HepG2 (cell line): ENCODE measurements around the gene SLBP. TPM values are rescaled to one million over a fixed set of nuclear protein-coding genes. Genes with fewer than 3 reads are reported as not detected.

Experiments
- ATAC-seq: fragments of 200-7000 bp; cut with Tn5 transposase; 3 replicates; pipeline ENCODE4 v1.9.1; 2020; ENCODE audit warnings: mild to moderate bottlenecking, moderate library complexity
- BruUV-seq: library from RNA; stranded (reverse); fragments of 400-500 nt; replicated peaks from 2 replicates; lab custom pipeline; 2021; lab: Mats Ljungman, UMichigan
- CTCF ChIA-PET: fragments of 300-600 bp; formaldehyde crosslinking; extraction: SDS; loops from one replicate; lab custom pipeline; 2021; ENCODE audit warnings: low total read pairs, inconsistent platforms, low intra/inter-chr PET ratio; lab: Yijun Ruan, JAX
- POLR2A ChIA-PET: fragments of 350-600 bp; sonication (Branson Sonifier 250); formaldehyde crosslinking; loops from one replicate; lab custom pipeline; 2020; ENCODE audit warnings: antibody characterized with exemption, inconsistent platforms; lab: Yijun Ruan, JAX
- DNase-seq: peaks from one replicate; pipeline ENCODE4 v3.0.0-alpha.2; 2015; ENCODE audit warnings: low spot score
- FAIRE-seq: peaks from 3 replicates; lab custom pipeline; 2011; peaks lifted over from hg19 to GRCh38; lab: Jason Lieb, UNC
- H2AFZ ChIP-seq: one replicate; pipeline ENCODE4 v1.6.1; 2011; ENCODE audit warnings: low read length, inconsistent platforms
- H3K27ac ChIP-seq: fragments of 300-600 bp; 3 replicates; pipeline ENCODE4 v1.8.0; 2011; ENCODE audit warnings: mixed run types, mild to moderate bottlenecking, mixed read lengths, low read length, inconsistent platforms; ENCODE audit not compliant: insufficient read depth; ENCODE audit errors: extremely low read length
- H3K27me3 ChIP-seq, 2 experiments: fragments of 200-600 bp in 1 of 2; 2 replicates in 1 of 2; 3 replicates in 1 of 2; pipeline versions ENCODE4 v1.6.0 to v1.8.0; 2011; ENCODE audit warnings: low read length in 2 of 2, mild to moderate bottlenecking in 2 of 2, moderate library complexity in 2 of 2, inconsistent platforms in 1 of 2; ENCODE audit not compliant: insufficient read depth in 2 of 2, control insufficient read depth in 1 of 2
- H3K36me3 ChIP-seq, 2 experiments: fragments of 200-600 bp in 1 of 2; replicated peaks in 1 of 2; 2 replicates in 1 of 2; 3 replicates in 1 of 2; pipeline versions ENCODE4 v1.5.1 to v1.8.0; 2011; ENCODE audit warnings: low read length in 2 of 2, inconsistent platforms in 1 of 2; ENCODE audit not compliant: insufficient read depth in 2 of 2, control insufficient read depth in 1 of 2
- H3K4me1 ChIP-seq: 2 replicates; pipeline ENCODE4 v1.5.1; 2012; ENCODE audit warnings: low read length, inconsistent platforms; ENCODE audit not compliant: insufficient read depth
- H3K4me2 ChIP-seq: 2 replicates; pipeline ENCODE4 v1.6.0; 2011; ENCODE audit warnings: low read depth, low read length, inconsistent platforms
- H3K4me3 ChIP-seq, 3 experiments: fragments of 200-600 bp in 1 of 3; sonication (generic), shearing (Covaris generic) in 1 of 3; replicated peaks in 1 of 3; 2 replicates each; pipeline ENCODE4 v1.5.1; 2011 to 2016; ENCODE audit warnings: low read length in 3 of 3, inconsistent platforms in 2 of 3, low read depth in 2 of 3, mild to moderate bottlenecking in 2 of 3, control low read depth in 1 of 3, mixed read lengths in 1 of 3; ENCODE audit not compliant: insufficient read depth in 1 of 3
- H3K79me2 ChIP-seq: one replicate; pipeline ENCODE4 v1.6.1; 2011; ENCODE audit warnings: low read length, inconsistent platforms; ENCODE audit not compliant: insufficient read depth
- H3K9ac ChIP-seq: 2 replicates; pipeline ENCODE4 v1.6.0; 2011; ENCODE audit warnings: mild to moderate bottlenecking, low read depth, low read length, inconsistent platforms; ENCODE audit not compliant: insufficient read depth
- H3K9me3 ChIP-seq: 2 replicates; pipeline ENCODE4 v1.5.1; 2012; ENCODE audit warnings: mild to moderate bottlenecking, low read length
- H4K20me1 ChIP-seq: 2 replicates; pipeline ENCODE4 v1.6.0; 2011; ENCODE audit warnings: inconsistent platforms, mild to moderate bottlenecking, low read length, moderate library complexity; ENCODE audit not compliant: insufficient read depth
- CCDC6 ChIP-seq: sonication (generic); formaldehyde crosslinking; IDR thresholded peaks from 2 replicates; pipeline ENCODE4 v1.8.1; 2022; ENCODE audit warnings: mild to moderate bottlenecking, missing genetic modification reagents, moderate library complexity
- ETV5 ChIP-seq: IDR thresholded peaks from 2 replicates; pipeline ENCODE4 v1.6.1; 2018; ENCODE audit warnings: missing biosample characterization, missing genetic modification reagents, inconsistent platforms, borderline replicate concordance
- GMEB1 ChIP-seq: sonication (generic); formaldehyde crosslinking; IDR thresholded peaks from 2 replicates; pipeline ENCODE4 v1.5.1; 2020; ENCODE audit warnings: missing genetic modification reagents, mild to moderate bottlenecking, borderline replicate concordance
- KDM5B ChIP-seq: sonication (generic); formaldehyde crosslinking; IDR thresholded peaks from 2 replicates; pipeline ENCODE4 v1.4.0; 2020; ENCODE audit warnings: missing genetic modification reagents, mild to moderate bottlenecking, borderline replicate concordance
- MTF1 ChIP-seq: sonication (generic); formaldehyde crosslinking; IDR thresholded peaks from 2 replicates; pipeline ENCODE4 v1.5.0; 2020; ENCODE audit warnings: missing genetic modification reagents
- RBM39 ChIP-seq: fragments of 200-400 bp; formaldehyde crosslinking; IDR thresholded peaks from one replicate; pipeline ENCODE4 v1.6.1; 2018; ENCODE audit warnings: antibody characterized with exemption, mild to moderate bottlenecking, low read depth, low read length; ENCODE audit not compliant: poor library complexity, severe bottlenecking
- SMAD3 ChIP-seq: sonication (generic); formaldehyde crosslinking; IDR thresholded peaks from 2 replicates; pipeline ENCODE4 v1.4.0; 2020; ENCODE audit warnings: missing genetic modification reagents
- SOX5 ChIP-seq: IDR thresholded peaks from 2 replicates; pipeline ENCODE4 v1.6.1; 2016; ENCODE audit warnings: borderline replicate concordance
- ZC3H4 ChIP-seq: sonication (generic); formaldehyde crosslinking; IDR thresholded peaks from 2 replicates; pipeline ENCODE4 v1.4.0; 2020; ENCODE audit warnings: missing genetic modification reagents, borderline replicate concordance
- ZFP36L1 ChIP-seq: sonication (generic); formaldehyde crosslinking; IDR thresholded peaks from 2 replicates; pipeline ENCODE4 v1.8.0; 2022; ENCODE audit warnings: mild to moderate bottlenecking, missing genetic modification reagents, moderate library complexity
- ZNF552 ChIP-seq: sonication (generic); formaldehyde crosslinking; IDR thresholded peaks from 2 replicates; pipeline ENCODE4 v1.9.0; 2022; ENCODE audit warnings: missing genetic modification reagents, mild to moderate bottlenecking, borderline replicate concordance
- ZNF720 ChIP-seq: sonication (generic); formaldehyde crosslinking; IDR thresholded peaks from 2 replicates; pipeline ENCODE4 v1.4.0; 2020; ENCODE audit warnings: missing genetic modification reagents
- ZSCAN20 ChIP-seq: sonication (generic); formaldehyde crosslinking; IDR thresholded peaks from 2 replicates; pipeline ENCODE4 v1.4.0; 2020; ENCODE audit warnings: missing genetic modification reagents, mild to moderate bottlenecking, borderline replicate concordance
- WGBS: methylation state at CpG from one replicate; pipeline ENCODE4 v1.1.6; 2017; ENCODE audit warnings: low lambda C conversion rate; 5-methylcytosine and 5-hydroxymethylcytosine counted together
- in situ Hi-C: cut with HindIII; loops from 2 replicates; pipeline ENCODE4 v1.10.0; 2017; ENCODE audit warnings: low pct_unique_long_range_greater_than_20kb; ENCODE audit not compliant: extremely low pct_ligation_motif_present
- intact Hi-C: fragments of 100-400 bp; cut with micrococcal nuclease; formaldehyde crosslinking; loops from one replicate; pipeline ENCODE4 v1.10.0; 2022; ENCODE audit not compliant: unreplicated experiment
- polyA plus RNA-seq, 8 experiments: library from polyadenylated mRNA; depleted of rRNA in 3 of 8; stranded (reverse) in 7 of 8; unstranded in 1 of 8; fragments of >200 nt; fragmentation: Illumina TruSeq in 4 of 8; extraction: Trizol in 4 of 8; gene quantifications; 2 replicates each; pipeline versions ENCODE4 v1.2.1 to v1.2.3, GENCODE V29; 2011 to 2016; ENCODE audit warnings: low read depth in 4 of 8, missing spikeins in 1 of 8, mixed read lengths in 1 of 8; ENCODE audit not compliant: insufficient read depth in 1 of 8
- total RNA-seq, 5 experiments: library from RNA; depleted of rRNA; stranded (reverse); fragments of >200 nt; fragmentation: Illumina TruSeq; extraction: Trizol; gene quantifications; 2 replicates each; pipeline ENCODE4 v1.2.3, GENCODE V29; 2016; ENCODE audit warnings: low read depth in 1 of 5
- TF ChIP-seq, protein P1 (sequence below): sonication (generic); formaldehyde crosslinking; IDR thresholded peaks from 2 replicates; pipeline ENCODE4 v1.5.0; 2020; ENCODE audit warnings: missing genetic modification reagents

Gene SLBP
- total and polyA plus RNA-seq, 2 of the 13 experiments (the other 11 are each of a cell fraction or from before 2014, with no cell fraction given), result 43.9 to 104 TPM

- H3K79me2 ChIP-seq, result no peaks in the 10 kb centered on the region
- H3K27me3 ChIP-seq, result no peaks in the 10 kb centered on the region
- peak overlapping the region; percentile 20; the same call in 1 of the 2 replicates for H3K4me2 ChIP-seq
- CTCF ChIA-PET, result no interaction called here
- peaks cover 0 to 3% of the 10 kb centered on the region in 2 experiments; a peak in 2 of 5 replicates for H3K36me3 ChIP-seq
- peaks cover 36% of the 10 kb centered on the region for H3K4me1 ChIP-seq
- 39% methylated on average over 16 of the region's 23 CpGs for WGBS
- POLR2A ChIA-PET, result no interaction called here
- no peak for FAIRE-seq
- intact Hi-C loops (no loop called here), in situ Hi-C loops (no loop called here)
- ATAC-seq, result peak; percentile 31
- TF ChIP-seq ZNF552 (no peak), GMEB1 (CRISPR knock-in tag) (no peak), CCDC6 (no peak), MTF1 (CRISPR knock-in tag) (no peak), ZSCAN20 (CRISPR knock-in tag) (no peak), ZFP36L1 (CRISPR knock-in tag) (no peak), SOX5 (CRISPR knock-in tag) (no peak), SMAD3 (no peak), ETV5 (no peak), ZNF720 (CRISPR knock-in tag) (no peak), ZC3H4 (CRISPR knock-in tag) (no peak), KDM5B (CRISPR knock-in tag) (no peak), RBM39 (no peak)
- TF ChIP-seq, protein P1, sequence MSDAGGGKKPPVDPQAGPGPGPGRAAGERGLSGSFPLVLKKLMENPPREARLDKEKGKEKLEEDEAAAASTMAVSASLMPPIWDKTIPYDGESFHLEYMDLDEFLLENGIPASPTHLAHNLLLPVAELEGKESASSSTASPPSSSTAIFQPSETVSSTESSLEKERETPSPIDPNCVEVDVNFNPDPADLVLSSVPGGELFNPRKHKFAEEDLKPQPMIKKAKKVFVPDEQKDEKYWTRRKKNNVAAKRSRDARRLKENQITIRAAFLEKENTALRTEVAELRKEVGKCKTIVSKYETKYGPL, result no peak
- no peak overlapping the region for H3K27ac ChIP-seq
- H3K9me3 ChIP-seq, result no peaks in the 10 kb centered on the region
- no peak for DNase-seq
- H3K4me3 ChIP-seq, result no peak overlapping the region
- H2AFZ ChIP-seq, result no peak overlapping the region
- no peaks in the 10 kb centered on the region for H4K20me1 ChIP-seq
- no TSS peak for BruUV-seq
- H3K9ac ChIP-seq, result 0 out of 2 replicates have a peak overlapping the region, but pooled peaks have one; percentile 5
Observed at GRCh38 chr4:1685235-1686150, 26.6 kb downstream of the SLBP start.
